HEK293 (cell line): Measurements from ENCODE around the gene NAPSA.

Source experiments
- CTCF ChIA-PET: fragments of 350-600 bp; formaldehyde crosslinking; extraction: SDS; loops from one replicate; lab custom pipeline; 2021; ENCODE audit warnings: antibody characterized with exemption; lab: Yijun Ruan, JAX
- POLR2A ChIA-PET: fragments of 300-600 bp; formaldehyde crosslinking; extraction: SDS; loops from one replicate; lab custom pipeline; 2020; ENCODE audit warnings: antibody characterized with exemption, inconsistent platforms; lab: Yijun Ruan, JAX
- H3K27ac ChIP-seq: fragments of 200-500 bp; sonication (Bioruptor generic); 2 replicates; pipeline ENCODE4 v1.5.1; 2014; ENCODE audit warnings: low read depth, low read length, control low read depth, inconsistent platforms; ENCODE audit errors: extremely low read depth
- H3K36me3 ChIP-seq, 2 experiments: fragments of 200-500 bp in 1 of 2; sonication (Bioruptor generic) in 1 of 2; 1 replicate in 1 of 2; 2 replicates in 1 of 2; pipeline ENCODE4 v1.5.1; 2014 to 2017; ENCODE audit warnings: inconsistent platforms in 2 of 2, low read length in 2 of 2; ENCODE audit not compliant: control insufficient read depth in 2 of 2, insufficient read depth in 1 of 2
- H3K4me1 ChIP-seq: fragments of 200-500 bp; sonication (Bioruptor generic); 2 replicates; pipeline ENCODE4 v1.5.1; 2014; ENCODE audit warnings: mild to moderate bottlenecking, low read length, inconsistent platforms; ENCODE audit not compliant: control insufficient read depth, insufficient read depth
- H3K4me3 ChIP-seq: 2 replicates; pipeline ENCODE4 v1.5.1; 2011; ENCODE audit warnings: low read depth, mild to moderate bottlenecking, control low read depth, low read length, moderate library complexity
- H3K9me3 ChIP-seq: fragments of 200-500 bp; sonication (Bioruptor generic); 2 replicates; pipeline ENCODE4 v1.5.1; 2014; ENCODE audit warnings: low read depth, low read length, inconsistent platforms; ENCODE audit not compliant: control insufficient read depth, insufficient read depth
- AEBP2 ChIP-seq: fragments of 450-650 bp; formaldehyde crosslinking; IDR thresholded peaks from 2 replicates; pipeline ENCODE4 v1.5.1; 2016; ENCODE audit warnings: missing biosample characterization, missing genetic modification characterization, borderline replicate concordance
- BCL11B ChIP-seq: fragments of 450-650 bp; formaldehyde crosslinking; IDR thresholded peaks from 2 replicates; pipeline ENCODE4 v1.5.1; 2016; ENCODE audit warnings: low read depth, missing biosample characterization, missing genetic modification characterization
- FEZF1 ChIP-seq: fragments of 450-650 bp; formaldehyde crosslinking; IDR thresholded peaks from 2 replicates; pipeline ENCODE4 v1.5.1; 2016; ENCODE audit warnings: missing biosample characterization, missing genetic modification characterization
- HOXA7 ChIP-seq: sonication (generic); formaldehyde crosslinking; IDR thresholded peaks from 2 replicates; pipeline ENCODE4 v1.8.1; 2022; ENCODE audit warnings: missing genetic modification reagents, borderline replicate concordance
- OSR2 ChIP-seq: fragments of 450-650 bp; formaldehyde crosslinking; IDR thresholded peaks from 2 replicates; pipeline ENCODE4 v1.5.1; 2016; ENCODE audit warnings: missing biosample characterization, missing genetic modification characterization
- REPIN1 ChIP-seq: fragments of 450-650 bp; formaldehyde crosslinking; IDR thresholded peaks from 2 replicates; pipeline ENCODE4 v1.5.1; 2017; ENCODE audit warnings: missing biosample characterization, missing genetic modification characterization, low read depth
- SP2 ChIP-seq: fragments of 450-650 bp; formaldehyde crosslinking; IDR thresholded peaks from 2 replicates; pipeline ENCODE4 v1.5.1; 2016; ENCODE audit warnings: missing biosample characterization, missing genetic modification characterization
- ZBTB11 ChIP-seq: fragments of 450-650 bp; formaldehyde crosslinking; conservative IDR thresholded peaks from 2 replicates; pipeline ENCODE4 v1.5.1; 2016; ENCODE audit warnings: low read depth, missing biosample characterization, missing genetic modification characterization
- ZBTB17 ChIP-seq: fragments of 450-650 bp; formaldehyde crosslinking; IDR thresholded peaks from 2 replicates; pipeline ENCODE4 v1.5.1; 2016; ENCODE audit warnings: missing biosample characterization, missing genetic modification characterization
- ZBTB20 ChIP-seq: fragments of 450-650 bp; formaldehyde crosslinking; IDR thresholded peaks from 2 replicates; pipeline ENCODE4 v1.5.1; 2016; ENCODE audit warnings: missing biosample characterization, missing genetic modification characterization
- ZNF138 ChIP-seq: fragments of 450-650 bp; formaldehyde crosslinking; IDR thresholded peaks from 2 replicates; pipeline ENCODE4 v1.5.1; 2016; ENCODE audit warnings: missing biosample characterization, missing genetic modification characterization, borderline replicate concordance
- ZNF140 ChIP-seq: fragments of 450-650 bp; formaldehyde crosslinking; IDR thresholded peaks from 2 replicates; pipeline ENCODE4 v1.5.1; 2016; ENCODE audit warnings: missing biosample characterization, missing genetic modification characterization
- ZNF184 ChIP-seq: fragments of 450-650 bp; IDR thresholded peaks from 2 replicates; pipeline ENCODE4 v1.5.1; 2018; ENCODE audit warnings: missing biosample characterization, mild to moderate bottlenecking, missing genetic modification characterization
- ZNF266 ChIP-seq: fragments of 450-650 bp; formaldehyde crosslinking; IDR thresholded peaks from 2 replicates; pipeline ENCODE4 v1.5.1; 2016; ENCODE audit warnings: missing biosample characterization, missing genetic modification characterization, low read depth
- ZNF274 ChIP-seq, 2 experiments: fragments of 200-500 bp in 1 of 2; fragments of 450-650 bp in 1 of 2; sonication (Bioruptor generic) in 1 of 2; formaldehyde crosslinking in 1 of 2; IDR thresholded peaks; 2 replicates each; pipeline versions ENCODE4 v1.5.1 to v1.6.1; 2014 to 2016; ENCODE audit warnings: borderline replicate concordance in 1 of 2, inconsistent platforms in 1 of 2, low read length in 1 of 2, missing biosample characterization in 1 of 2, missing genetic modification characterization in 1 of 2
- ZNF324 ChIP-seq: fragments of 450-650 bp; formaldehyde crosslinking; IDR thresholded peaks from 2 replicates; pipeline ENCODE4 v1.5.1; 2016; ENCODE audit warnings: missing biosample characterization, missing genetic modification characterization
- ZNF366 ChIP-seq: fragments of 450-650 bp; formaldehyde crosslinking; conservative IDR thresholded peaks from 2 replicates; pipeline ENCODE4 v1.5.1; 2016; ENCODE audit warnings: missing biosample characterization, missing genetic modification characterization
- ZNF433 ChIP-seq: fragments of 450-650 bp; formaldehyde crosslinking; IDR thresholded peaks from 2 replicates; pipeline ENCODE4 v1.5.1; 2016; ENCODE audit warnings: missing biosample characterization, missing genetic modification characterization, low read depth
- ZNF518A ChIP-seq: fragments of 450-650 bp; formaldehyde crosslinking; conservative IDR thresholded peaks from 2 replicates; pipeline ENCODE4 v1.5.1; 2016; ENCODE audit warnings: low read depth, missing biosample characterization, missing genetic modification characterization
- ZNF623 ChIP-seq: fragments of 450-650 bp; formaldehyde crosslinking; IDR thresholded peaks from 2 replicates; pipeline ENCODE4 v1.5.1; 2016; ENCODE audit warnings: missing biosample characterization, missing genetic modification characterization
- ZNF747 ChIP-seq: fragments of 450-650 bp; formaldehyde crosslinking; IDR thresholded peaks from 2 replicates; pipeline ENCODE4 v1.5.1; 2016; ENCODE audit warnings: missing biosample characterization, missing genetic modification characterization
- ZNF776 ChIP-seq: fragments of 450-650 bp; formaldehyde crosslinking; IDR thresholded peaks from 2 replicates; pipeline ENCODE4 v1.5.0; 2017; ENCODE audit warnings: missing biosample characterization, missing genetic modification characterization, borderline replicate concordance
- ZNF830 ChIP-seq: fragments of 450-650 bp; IDR thresholded peaks from 2 replicates; pipeline ENCODE4 v1.5.0; 2018; ENCODE audit warnings: missing biosample characterization, missing genetic modification characterization, low read depth, mild to moderate bottlenecking, moderate library complexity
- TF ChIP-seq, protein P1 (sequence below): IDR thresholded peaks from 2 replicates; pipeline ENCODE4 v1.6.1; 2011; ENCODE audit warnings: mild to moderate bottlenecking, low read depth, low read length, borderline replicate concordance

Gene NAPSA

GRCh38 chr19:50315773-50316448 lies 49.5 kb downstream of the NAPSA start:
- Histone ChIP-seq H3K4me3 (peak overlapping the region; percentile 34), H3K9me3 (no peaks in the 10 kb centered on the region), H3K36me3 (no peaks in the 10 kb centered on the region), H3K4me1 (peaks cover 9% of the 10 kb centered on the region), H3K27ac (no peak overlapping the region; the same call in 1 of the 2 replicates)
- ChIA-PET CTCF (interaction anchor here (0.6 to 1.5 kb wide), 7 partner anchors 9 to 330 kb away, joined by 3 to 6 read pairs (median 4); no protein-coding TSS in a partner anchor), POLR2A (interaction anchor here (0.6 to 1.5 kb wide), 12 partner anchors 8 to 468 kb away, joined by 3 to 9 read pairs (median 4); partner anchors contain the start of genes KCNC3, MYH14 and POLD1)
- no peak for TF ChIP-seq ZNF266 (tag by site-specific recombination)
- no peak for TF ChIP-seq BCL11B (tag by site-specific recombination)
- no peak for TF ChIP-seq ZNF138 (tag by site-specific recombination)
- peak; percentile 15; the same call in 1 of the 2 replicates for TF ChIP-seq ZNF623 (tag by site-specific recombination)
- no peak; the same call in 1 of the 2 replicates for TF ChIP-seq ZNF324 (tag by site-specific recombination)
- TF ChIP-seq ZNF366 (tag by site-specific recombination), result peak; percentile 87
- 0 out of 2 replicates have a peak, but pooled peaks have one; percentile 14 for TF ChIP-seq ZBTB11 (tag by site-specific recombination)
- TF ChIP-seq REPIN1 (tag by site-specific recombination), result no peak
- TF ChIP-seq ZNF776 (tag by site-specific recombination), result no peak
- peak; percentile 57; the same call in 1 of the 2 replicates for TF ChIP-seq SP2 (tag by site-specific recombination)
- no peak for TF ChIP-seq OSR2 (tag by site-specific recombination)
- no peak for TF ChIP-seq FEZF1 (tag by site-specific recombination)
- no peak for TF ChIP-seq ZNF433 (tag by site-specific recombination)
- TF ChIP-seq ZBTB20, result peak; percentile 77
- no peak for TF ChIP-seq ZNF830 (tag by site-specific recombination)
- TF ChIP-seq AEBP2, result no peak
- no peak for TF ChIP-seq HOXA7 (CRISPR knock-in tag)
- no peak for TF ChIP-seq ZNF518A (tag by site-specific recombination)
- TF ChIP-seq ZNF274 (IDR thresholded peaks at IDR 0.05; ENCODE audit: low read length), result no peak
- TF ChIP-seq ZNF274 (tag by site-specific recombination; IDR thresholded peaks at IDR 0.05; ENCODE audit: borderline replicate concordance), result no peak
- no peak for TF ChIP-seq ZNF140 (tag by site-specific recombination)
- no peak for TF ChIP-seq ZNF747 (tag by site-specific recombination)
- TF ChIP-seq ZBTB17, result peak; percentile 70
- TF ChIP-seq ZNF184 (tag by site-specific recombination), result no peak
- TF ChIP-seq, protein P1, sequence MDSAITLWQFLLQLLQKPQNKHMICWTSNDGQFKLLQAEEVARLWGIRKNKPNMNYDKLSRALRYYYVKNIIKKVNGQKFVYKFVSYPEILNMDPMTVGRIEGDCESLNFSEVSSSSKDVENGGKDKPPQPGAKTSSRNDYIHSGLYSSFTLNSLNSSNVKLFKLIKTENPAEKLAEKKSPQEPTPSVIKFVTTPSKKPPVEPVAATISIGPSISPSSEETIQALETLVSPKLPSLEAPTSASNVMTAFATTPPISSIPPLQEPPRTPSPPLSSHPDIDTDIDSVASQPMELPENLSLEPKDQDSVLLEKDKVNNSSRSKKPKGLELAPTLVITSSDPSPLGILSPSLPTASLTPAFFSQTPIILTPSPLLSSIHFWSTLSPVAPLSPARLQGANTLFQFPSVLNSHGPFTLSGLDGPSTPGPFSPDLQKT, result peak; percentile 57; the same call in 1 of the 2 replicates
